HepG2 (cell line): ENCODE results near the gene NT5C1B. TPM values are rescaled to one million over a fixed set of nuclear protein-coding genes. Genes with fewer than 3 reads are reported as not detected.
A peak's percentile ranks its signal among the peaks of the same experiment; 100 is the strongest.

Experiments used
- CREB1 ChIP-seq, 2 experiments: fragments of 450-650 bp in 1 of 2; IDR thresholded peaks; 2 replicates each; pipeline ENCODE4 v1.6.1; 2016 to 2017; ENCODE audit warnings: control low read depth in 1 of 2, mild to moderate bottlenecking in 1 of 2, missing compliant biosample characterization in 1 of 2, missing genetic modification characterization in 1 of 2
- ELF3 ChIP-seq: IDR thresholded peaks from 2 replicates; pipeline ENCODE4 v1.6.1; 2016; ENCODE audit warnings: missing genetic modification reagents, missing compliant biosample characterization
- MBD4 ChIP-seq: IDR thresholded peaks from 2 replicates; pipeline ENCODE4 v1.6.1; 2012; ENCODE audit warnings: low read length, inconsistent platforms, borderline replicate concordance
- MEIS2 ChIP-seq: sonication (generic); formaldehyde crosslinking; IDR thresholded peaks from 2 replicates; pipeline ENCODE4 v1.9.0; 2021; ENCODE audit warnings: mild to moderate bottlenecking, missing genetic modification reagents
- NRL ChIP-seq: sonication (generic); formaldehyde crosslinking; IDR thresholded peaks from 2 replicates; pipeline ENCODE4 v1.5.0; 2020; ENCODE audit warnings: missing genetic modification reagents, mild to moderate bottlenecking, moderate library complexity, borderline replicate concordance
- PHB2 ChIP-seq: fragments of 450-650 bp; IDR thresholded peaks from 2 replicates; pipeline ENCODE4 v1.6.1; 2018; ENCODE audit not compliant: partially characterized antibody
- SYNCRIP ChIP-seq: fragments of 200-400 bp; formaldehyde crosslinking; IDR thresholded peaks from 2 replicates; pipeline ENCODE4 v1.6.1; 2018; ENCODE audit warnings: mild to moderate bottlenecking, low read depth, low read length; ENCODE audit not compliant: insufficient read depth
- TCF7L2 ChIP-seq: IDR thresholded peaks from 2 replicates; pipeline ENCODE4 v1.6.1; 2011; ENCODE audit warnings: mild to moderate bottlenecking, low read depth, low read length, moderate library complexity
- ZFP62 ChIP-seq: sonication (generic); formaldehyde crosslinking; IDR thresholded peaks from 2 replicates; pipeline ENCODE4 v1.4.0; 2020; ENCODE audit warnings: missing genetic modification reagents
- ZNF292 ChIP-seq: sonication (generic); formaldehyde crosslinking; IDR thresholded peaks from 2 replicates; pipeline ENCODE4 v1.8.1; 2022; ENCODE audit warnings: mild to moderate bottlenecking, low read depth, missing genetic modification reagents, borderline replicate concordance
- ZNF549 ChIP-seq: sonication (generic); formaldehyde crosslinking; IDR thresholded peaks from 2 replicates; pipeline ENCODE4 v1.5.0; 2020; ENCODE audit warnings: missing genetic modification reagents
- polyA plus RNA-seq, 8 experiments: library from polyadenylated mRNA; depleted of rRNA in 3 of 8; stranded (reverse) in 7 of 8; unstranded in 1 of 8; fragments of >200 nt; fragmentation: Illumina TruSeq in 4 of 8; extraction: Trizol in 4 of 8; gene quantifications; 2 replicates each; pipeline versions ENCODE4 v1.2.1 to v1.2.3, GENCODE V29; 2011 to 2016; ENCODE audit warnings: low read depth in 4 of 8, missing spikeins in 1 of 8, mixed read lengths in 1 of 8; ENCODE audit not compliant: insufficient read depth in 1 of 8
- total RNA-seq, 5 experiments: library from RNA; depleted of rRNA; stranded (reverse); fragments of >200 nt; fragmentation: Illumina TruSeq; extraction: Trizol; gene quantifications; 2 replicates each; pipeline ENCODE4 v1.2.3, GENCODE V29; 2016; ENCODE audit warnings: low read depth in 1 of 5
- TF ChIP-seq, protein P1 (sequence below): sonication (generic); formaldehyde crosslinking; IDR thresholded peaks from 2 replicates; pipeline ENCODE4 v1.5.1; 2020; ENCODE audit warnings: missing genetic modification reagents, mild to moderate bottlenecking, borderline replicate concordance
- TF ChIP-seq, protein P2 (sequence below): sonication (generic); formaldehyde crosslinking; IDR thresholded peaks from 2 replicates; pipeline ENCODE4 v1.8.1; 2023; ENCODE audit warnings: missing genetic modification reagents, inconsistent platforms, borderline replicate concordance
- TF ChIP-seq, protein P3 (sequence below): fragments of 450-650 bp; IDR thresholded peaks from 2 replicates; pipeline ENCODE4 v1.6.1; 2017
- TF ChIP-seq, protein P4 (sequence below): sonication (generic); formaldehyde crosslinking; IDR thresholded peaks from 2 replicates; pipeline ENCODE4 v1.4.0; 2020; ENCODE audit warnings: mild to moderate bottlenecking, missing genetic modification reagents
- TF ChIP-seq, protein P5 (sequence below): sonication (generic); formaldehyde crosslinking; IDR thresholded peaks from 2 replicates; pipeline ENCODE4 v1.4.0; 2020; ENCODE audit warnings: missing genetic modification reagents

NT5C1B gene
- total and polyA plus RNA-seq, 2 of the 13 experiments (the other 11 are each of a cell fraction or from before 2014, with no cell fraction given), result not detected

DNA sequence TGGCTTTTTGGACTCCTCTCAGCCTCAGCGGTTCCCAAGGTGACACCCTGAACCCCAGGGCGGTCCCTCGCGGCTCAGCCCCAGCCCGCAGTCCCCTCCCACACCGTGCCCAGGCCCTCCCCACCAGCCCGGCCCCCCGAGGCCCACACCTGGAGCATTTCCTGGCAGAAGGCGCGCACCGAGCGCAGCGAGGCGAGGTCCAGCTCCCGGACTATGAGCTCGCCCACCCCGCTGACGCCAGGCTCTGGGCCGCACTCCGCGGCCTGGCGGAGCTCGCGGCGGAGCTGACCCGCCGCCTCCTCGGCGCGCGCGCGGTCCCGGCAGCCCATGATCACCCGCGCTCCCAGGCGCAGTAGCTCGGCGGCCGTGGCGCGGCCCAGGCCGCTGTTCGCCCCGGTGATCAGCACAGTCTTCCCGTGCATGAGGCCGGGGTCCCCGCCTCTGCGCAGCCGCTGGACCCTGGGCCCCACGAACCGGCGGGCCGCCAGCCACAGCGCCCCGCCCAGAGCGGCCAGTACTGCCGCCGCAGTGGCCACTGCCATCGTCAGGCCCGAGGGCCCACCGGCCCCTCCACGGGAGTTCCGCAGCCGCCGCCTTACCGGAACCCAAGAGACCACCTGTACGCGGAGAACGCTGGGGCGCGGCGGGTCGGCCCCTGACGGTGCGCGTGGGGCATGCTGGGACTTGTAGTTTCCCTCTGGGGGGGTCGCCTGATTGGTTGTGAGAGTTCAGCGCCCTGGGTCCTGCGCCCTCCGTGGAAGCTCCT lies 29.2 kb downstream of the NT5C1B start, which contains the start of gene RDH14 (continued):
- TF ChIP-seq SYNCRIP (no peak), NRL (CRISPR knock-in tag) (peak; percentile 26; the same call in 1 of the 2 replicates), ZNF292 (CRISPR knock-in tag) (no peak), ZNF549 (CRISPR knock-in tag) (no peak), TCF7L2 (no peak), MBD4 (no peak), ELF3 (CRISPR knock-in tag) (peak; percentile 74), CREB1 (IDR thresholded peaks at IDR 0.05) (peak; percentile 90), CREB1 (CRISPR knock-in tag; IDR thresholded peaks at IDR 0.05) (peak; percentile 92), MEIS2 (CRISPR knock-in tag) (peak; percentile 69; the same call in 1 of the 2 replicates), ZFP62 (no peak), PHB2 (no peak)
- TF ChIP-seq, protein P1, sequence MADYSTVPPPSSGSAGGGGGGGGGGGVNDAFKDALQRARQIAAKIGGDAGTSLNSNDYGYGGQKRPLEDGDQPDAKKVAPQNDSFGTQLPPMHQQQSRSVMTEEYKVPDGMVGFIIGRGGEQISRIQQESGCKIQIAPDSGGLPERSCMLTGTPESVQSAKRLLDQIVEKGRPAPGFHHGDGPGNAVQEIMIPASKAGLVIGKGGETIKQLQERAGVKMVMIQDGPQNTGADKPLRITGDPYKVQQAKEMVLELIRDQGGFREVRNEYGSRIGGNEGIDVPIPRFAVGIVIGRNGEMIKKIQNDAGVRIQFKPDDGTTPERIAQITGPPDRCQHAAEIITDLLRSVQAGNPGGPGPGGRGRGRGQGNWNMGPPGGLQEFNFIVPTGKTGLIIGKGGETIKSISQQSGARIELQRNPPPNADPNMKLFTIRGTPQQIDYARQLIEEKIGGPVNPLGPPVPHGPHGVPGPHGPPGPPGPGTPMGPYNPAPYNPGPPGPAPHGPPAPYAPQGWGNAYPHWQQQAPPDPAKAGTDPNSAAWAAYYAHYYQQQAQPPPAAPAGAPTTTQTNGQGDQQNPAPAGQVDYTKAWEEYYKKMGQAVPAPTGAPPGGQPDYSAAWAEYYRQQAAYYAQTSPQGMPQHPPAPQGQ (CRISPR knock-in tag), result no peak; the same call in 1 of the 2 replicates
- TF ChIP-seq, protein P2, sequence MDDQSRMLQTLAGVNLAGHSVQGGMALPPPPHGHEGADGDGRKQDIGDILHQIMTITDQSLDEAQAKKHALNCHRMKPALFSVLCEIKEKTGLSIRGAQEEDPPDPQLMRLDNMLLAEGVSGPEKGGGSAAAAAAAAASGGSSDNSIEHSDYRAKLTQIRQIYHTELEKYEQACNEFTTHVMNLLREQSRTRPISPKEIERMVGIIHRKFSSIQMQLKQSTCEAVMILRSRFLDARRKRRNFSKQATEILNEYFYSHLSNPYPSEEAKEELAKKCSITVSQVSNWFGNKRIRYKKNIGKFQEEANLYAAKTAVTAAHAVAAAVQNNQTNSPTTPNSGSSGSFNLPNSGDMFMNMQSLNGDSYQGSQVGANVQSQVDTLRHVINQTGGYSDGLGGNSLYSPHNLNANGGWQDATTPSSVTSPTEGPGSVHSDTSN (CRISPR knock-in tag), result 0 out of 2 replicates have a peak, but pooled peaks have one; percentile 3
- TF ChIP-seq, protein P3, sequence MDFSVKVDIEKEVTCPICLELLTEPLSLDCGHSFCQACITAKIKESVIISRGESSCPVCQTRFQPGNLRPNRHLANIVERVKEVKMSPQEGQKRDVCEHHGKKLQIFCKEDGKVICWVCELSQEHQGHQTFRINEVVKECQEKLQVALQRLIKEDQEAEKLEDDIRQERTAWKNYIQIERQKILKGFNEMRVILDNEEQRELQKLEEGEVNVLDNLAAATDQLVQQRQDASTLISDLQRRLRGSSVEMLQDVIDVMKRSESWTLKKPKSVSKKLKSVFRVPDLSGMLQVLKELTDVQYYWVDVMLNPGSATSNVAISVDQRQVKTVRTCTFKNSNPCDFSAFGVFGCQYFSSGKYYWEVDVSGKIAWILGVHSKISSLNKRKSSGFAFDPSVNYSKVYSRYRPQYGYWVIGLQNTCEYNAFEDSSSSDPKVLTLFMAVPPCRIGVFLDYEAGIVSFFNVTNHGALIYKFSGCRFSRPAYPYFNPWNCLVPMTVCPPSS, result no peak
- TF ChIP-seq, protein P4, sequence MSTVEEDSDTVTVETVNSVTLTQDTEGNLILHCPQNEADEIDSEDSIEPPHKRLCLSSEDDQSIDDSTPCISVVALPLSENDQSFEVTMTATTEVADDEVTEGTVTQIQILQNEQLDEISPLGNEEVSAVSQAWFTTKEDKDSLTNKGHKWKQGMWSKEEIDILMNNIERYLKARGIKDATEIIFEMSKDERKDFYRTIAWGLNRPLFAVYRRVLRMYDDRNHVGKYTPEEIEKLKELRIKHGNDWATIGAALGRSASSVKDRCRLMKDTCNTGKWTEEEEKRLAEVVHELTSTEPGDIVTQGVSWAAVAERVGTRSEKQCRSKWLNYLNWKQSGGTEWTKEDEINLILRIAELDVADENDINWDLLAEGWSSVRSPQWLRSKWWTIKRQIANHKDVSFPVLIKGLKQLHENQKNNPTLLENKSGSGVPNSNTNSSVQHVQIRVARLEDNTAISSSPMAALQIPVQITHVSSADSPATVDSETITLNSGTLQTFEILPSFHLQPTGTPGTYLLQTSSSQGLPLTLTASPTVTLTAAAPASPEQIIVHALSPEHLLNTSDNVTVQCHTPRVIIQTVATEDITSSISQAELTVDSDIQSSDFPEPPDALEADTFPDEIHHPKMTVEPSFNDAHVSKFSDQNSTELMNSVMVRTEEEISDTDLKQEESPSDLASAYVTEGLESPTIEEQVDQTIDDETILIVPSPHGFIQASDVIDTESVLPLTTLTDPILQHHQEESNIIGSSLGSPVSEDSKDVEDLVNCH (CRISPR knock-in tag), result 0 out of 2 replicates have a peak, but pooled peaks have one; percentile 46
- TF ChIP-seq, protein P5, sequence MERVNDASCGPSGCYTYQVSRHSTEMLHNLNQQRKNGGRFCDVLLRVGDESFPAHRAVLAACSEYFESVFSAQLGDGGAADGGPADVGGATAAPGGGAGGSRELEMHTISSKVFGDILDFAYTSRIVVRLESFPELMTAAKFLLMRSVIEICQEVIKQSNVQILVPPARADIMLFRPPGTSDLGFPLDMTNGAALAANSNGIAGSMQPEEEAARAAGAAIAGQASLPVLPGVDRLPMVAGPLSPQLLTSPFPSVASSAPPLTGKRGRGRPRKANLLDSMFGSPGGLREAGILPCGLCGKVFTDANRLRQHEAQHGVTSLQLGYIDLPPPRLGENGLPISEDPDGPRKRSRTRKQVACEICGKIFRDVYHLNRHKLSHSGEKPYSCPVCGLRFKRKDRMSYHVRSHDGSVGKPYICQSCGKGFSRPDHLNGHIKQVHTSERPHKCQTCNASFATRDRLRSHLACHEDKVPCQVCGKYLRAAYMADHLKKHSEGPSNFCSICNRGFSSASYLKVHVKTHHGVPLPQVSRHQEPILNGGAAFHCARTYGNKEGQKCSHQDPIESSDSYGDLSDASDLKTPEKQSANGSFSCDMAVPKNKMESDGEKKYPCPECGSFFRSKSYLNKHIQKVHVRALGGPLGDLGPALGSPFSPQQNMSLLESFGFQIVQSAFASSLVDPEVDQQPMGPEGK (CRISPR knock-in tag), result peak; percentile 89
